Esophagus muscularis mucosa (tissue), 4 donors: ENCODE data around the gene DOK7. TPM values are rescaled to one million over a fixed set of nuclear protein-coding genes. Genes with fewer than 3 reads are reported as not detected.

Experiments
- DNase-seq: peaks from one replicate; pipeline ENCODE4 v3.0.0-alpha.2; 2017; ENCODE audit errors: extremely low spot score
- H3K27ac ChIP-seq, 4 donors: fragments of 200-600 bp; sonication (generic); replicated peaks in 1 of 4; 1 replicate in 3 of 4; 2 replicates in 1 of 4; pipeline ENCODE4 v1.5.1; 2016 to 2019; ENCODE audit warnings: mild to moderate bottlenecking in 1 of 4
- H3K27me3 ChIP-seq, 4 donors: fragments of 200-600 bp; sonication (generic); one replicate each; pipeline versions ENCODE4 v1.5.1 to v1.6.0; 2016 to 2019
- H3K36me3 ChIP-seq, 4 donors: fragments of 200-600 bp; sonication (generic); one replicate each; pipeline ENCODE4 v1.5.1; 2016 to 2019
- H3K4me1 ChIP-seq, 4 donors: fragments of 200-600 bp; sonication (generic); one replicate each; pipeline ENCODE4 v1.5.1; 2016 to 2019
- H3K4me3 ChIP-seq, 4 donors: fragments of 200-600 bp; sonication (generic); 1 replicate in 2 of 4; 2 replicates in 2 of 4; pipeline ENCODE4 v1.5.1; 2016 to 2019; ENCODE audit warnings: mild to moderate bottlenecking in 4 of 4, moderate library complexity in 1 of 4
- H3K9me3 ChIP-seq, 4 donors: fragments of 200-600 bp; sonication (generic); 1 replicate in 3 of 4; 2 replicates in 1 of 4; pipeline ENCODE4 v1.5.1; 2016 to 2019
- EP300 ChIP-seq: sonication (generic); formaldehyde crosslinking; IDR thresholded peaks from one replicate; pipeline ENCODE4 v1.6.1; 2017; ENCODE audit warnings: antibody characterized with exemption
- POLR2A ChIP-seq: fragments of 450-650 bp; IDR thresholded peaks from one replicate; pipeline ENCODE4 v1.6.1; 2017; ENCODE audit warnings: antibody characterized with exemption, moderate library complexity, mild to moderate bottlenecking, low read depth
- POLR2AphosphoS5 ChIP-seq, 2 donors: sonication (generic); formaldehyde crosslinking; IDR thresholded peaks; one replicate each; pipeline ENCODE4 v1.6.1; 2017; ENCODE audit warnings: antibody characterized with exemption in 2 of 2
- WGBS: methylation state at CpG from one replicate; pipeline ENCODE4 v1.1.5; 2018; 5-methylcytosine and 5-hydroxymethylcytosine counted together
- intact Hi-C: fragments of 100-400 bp; cut with DNase I; formaldehyde crosslinking; loops from one replicate; pipeline ENCODE4 v1.15.1; 2023
- total RNA-seq, 4 donors: library from RNA; depleted of rRNA; stranded (reverse); fragments of >200 nt; gene quantifications; one replicate each; pipeline versions ENCODE4 v1.1.0 to v1.2.1, GENCODE V29; 2016
- TF ChIP-seq, protein P1 (sequence below), 3 experiments: fragments of 200-600 bp in 2 of 3; fragments of 450-650 bp in 1 of 3; sonication (generic) in 2 of 3; IDR thresholded peaks; one replicate each; pipeline ENCODE4 v1.5.1; 2017 to 2019; ENCODE audit warnings: antibody characterized with exemption in 3 of 3, mild to moderate bottlenecking in 2 of 3, moderate library complexity in 1 of 3

The DOK7 gene
- total RNA-seq, 4 donors from 2014 or later, result 0.50 to 1.7 (median 1.4) TPM

DNA sequence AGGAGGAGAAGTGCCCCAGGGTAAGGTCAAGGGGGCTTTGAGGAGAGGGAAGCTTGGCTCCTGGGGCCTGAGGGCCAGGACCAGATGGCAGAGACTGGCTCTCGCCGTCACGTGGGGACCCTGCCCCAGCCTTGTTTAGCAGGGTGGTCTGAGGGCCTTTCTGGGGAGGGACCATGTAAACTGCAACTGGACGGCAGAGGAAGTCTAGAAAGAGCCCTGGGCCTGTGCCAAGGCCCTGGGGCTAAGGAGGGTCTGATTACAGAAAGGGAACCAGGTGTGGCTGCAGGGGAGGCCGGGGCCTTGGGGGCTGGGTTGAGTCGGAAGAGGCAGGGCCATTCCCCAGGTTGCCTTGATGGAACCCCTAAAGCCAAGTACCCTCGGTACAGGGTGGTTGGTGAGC, 23.1 kb upstream of the DOK7 start:
- Histone ChIP-seq H3K27me3 (peaks cover 0 to 18% (median 0%) of the 10 kb centered on the region in 4 donors), H3K36me3 (no peaks in the 10 kb centered on the region), H3K9me3 (peaks cover 0 to 5% (median 0%) of the 10 kb centered on the region in 4 donors), H3K27ac (no peak overlapping the region), H3K4me1 (peaks cover 0 to 20% (median 13%) of the 10 kb centered on the region in 4 donors), H3K4me3 (no peak overlapping the region)
- no peak for DNase-seq
- TF ChIP-seq, protein P1, sequence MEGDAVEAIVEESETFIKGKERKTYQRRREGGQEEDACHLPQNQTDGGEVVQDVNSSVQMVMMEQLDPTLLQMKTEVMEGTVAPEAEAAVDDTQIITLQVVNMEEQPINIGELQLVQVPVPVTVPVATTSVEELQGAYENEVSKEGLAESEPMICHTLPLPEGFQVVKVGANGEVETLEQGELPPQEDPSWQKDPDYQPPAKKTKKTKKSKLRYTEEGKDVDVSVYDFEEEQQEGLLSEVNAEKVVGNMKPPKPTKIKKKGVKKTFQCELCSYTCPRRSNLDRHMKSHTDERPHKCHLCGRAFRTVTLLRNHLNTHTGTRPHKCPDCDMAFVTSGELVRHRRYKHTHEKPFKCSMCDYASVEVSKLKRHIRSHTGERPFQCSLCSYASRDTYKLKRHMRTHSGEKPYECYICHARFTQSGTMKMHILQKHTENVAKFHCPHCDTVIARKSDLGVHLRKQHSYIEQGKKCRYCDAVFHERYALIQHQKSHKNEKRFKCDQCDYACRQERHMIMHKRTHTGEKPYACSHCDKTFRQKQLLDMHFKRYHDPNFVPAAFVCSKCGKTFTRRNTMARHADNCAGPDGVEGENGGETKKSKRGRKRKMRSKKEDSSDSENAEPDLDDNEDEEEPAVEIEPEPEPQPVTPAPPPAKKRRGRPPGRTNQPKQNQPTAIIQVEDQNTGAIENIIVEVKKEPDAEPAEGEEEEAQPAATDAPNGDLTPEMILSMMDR (IDR thresholded peaks at IDR 0.05), result no peak
- no peak for TF ChIP-seq POLR2A
- no peak for TF ChIP-seq EP300
- no peak for TF ChIP-seq POLR2AphosphoS5 (IDR thresholded peaks at IDR 0.05)
- 63% methylated on average over 3 of the region's 7 CpGs for WGBS
- intact Hi-C loops, result loop anchor here (5.0 kb wide), 1 partner anchor 248 kb away; no protein-coding TSS in a partner anchor

DNA sequence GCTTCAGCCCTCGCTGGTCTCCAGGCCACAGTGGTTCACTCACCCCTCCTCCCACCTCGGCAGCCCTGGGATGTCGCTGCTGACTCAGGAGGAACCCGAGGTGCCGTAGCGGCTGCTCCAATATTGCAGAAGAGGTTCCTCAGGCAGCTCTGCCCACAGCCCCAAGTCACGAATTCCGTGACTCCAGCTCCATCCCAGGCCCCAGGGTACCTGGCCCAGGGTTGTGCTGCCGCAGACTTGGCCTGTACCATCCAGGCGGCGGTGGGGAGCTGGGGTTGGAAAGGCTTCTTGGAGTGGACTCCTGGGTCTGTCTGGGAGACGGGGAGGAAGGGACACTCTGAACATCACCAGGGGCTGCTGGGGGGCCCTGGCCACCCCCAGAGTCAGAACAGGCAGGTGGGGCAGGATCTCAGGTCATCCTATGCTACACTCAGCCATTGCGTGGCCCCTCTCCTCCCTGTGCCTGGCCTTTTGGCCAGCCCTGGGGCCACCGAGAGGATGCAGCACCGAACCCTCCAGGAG, 22.1 kb upstream of the DOK7 start:
- H3K36me3 ChIP-seq, result no peaks in the 10 kb centered on the region
- TF ChIP-seq, protein P1 (IDR thresholded peaks at IDR 0.05), result no peak
- intact Hi-C loops, result loop anchor here (5.0 kb wide), 1 partner anchor 249 kb away; no protein-coding TSS in a partner anchor
- peaks cover 0 to 18% (median 0%) of the 10 kb centered on the region in 4 donors for H3K27me3 ChIP-seq
- H3K4me1 ChIP-seq, result peaks cover 0 to 20% (median 13%) of the 10 kb centered on the region in 4 donors
- WGBS, result 96% methylated on average over 3 of the region's 15 CpGs
- H3K9me3 ChIP-seq, result peaks cover 0 to 5% (median 0%) of the 10 kb centered on the region in 4 donors
- H3K27ac ChIP-seq, result no peak overlapping the region
- no peak for DNase-seq
- H3K4me3 ChIP-seq, result no peak overlapping the region

DNA sequence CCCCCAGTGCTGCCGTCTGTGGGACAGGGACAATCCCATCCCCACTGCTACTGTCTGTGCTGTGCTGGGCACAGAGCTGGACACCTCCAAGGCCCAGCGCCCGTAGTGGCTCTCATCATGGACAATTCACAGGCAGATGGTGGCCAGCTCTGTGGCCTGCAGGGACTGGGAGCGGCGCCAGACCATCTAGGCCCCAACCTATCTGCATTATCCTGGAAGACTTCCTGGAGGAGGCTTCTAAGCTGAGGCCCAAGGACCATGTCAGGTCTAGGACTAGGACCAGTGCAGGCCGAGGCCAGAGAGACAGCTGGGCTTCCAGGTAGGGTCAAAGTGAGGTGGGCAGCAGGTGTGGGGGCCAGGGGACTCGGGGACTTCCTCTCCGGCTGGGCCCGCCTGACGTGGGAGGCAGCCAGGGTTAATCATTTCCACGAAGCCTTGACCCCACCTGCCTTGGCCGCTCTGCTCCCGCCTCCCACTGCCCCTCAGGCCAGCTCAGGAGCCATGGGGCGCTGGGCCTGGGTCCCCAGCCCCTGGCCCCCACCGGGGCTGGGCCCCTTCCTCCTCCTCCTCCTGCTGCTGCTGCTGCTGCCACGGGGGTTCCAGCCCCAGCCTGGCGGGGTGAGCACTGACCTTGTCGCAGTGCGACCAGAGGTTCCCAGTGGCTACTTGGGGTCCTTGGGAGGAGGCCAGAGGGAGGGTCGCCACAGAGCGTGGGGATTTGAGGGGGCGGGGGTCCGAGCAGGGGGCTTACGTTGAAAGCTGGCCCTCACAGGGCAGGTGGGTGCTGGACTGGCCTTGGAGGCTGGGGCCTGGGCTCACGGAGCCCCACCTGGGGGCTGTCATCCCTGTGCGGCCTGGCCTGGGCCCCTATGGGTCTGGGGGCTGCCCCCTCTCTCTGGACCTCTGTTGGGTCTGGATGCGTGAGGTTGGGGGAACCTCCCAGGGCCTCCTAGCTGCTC, 21.3 kb upstream of the DOK7 start, which contains the start of gene HGFAC:
Gene HGFAC (plus strand): TSS at position 468 of the 959 bp plus-strand sequence. CDS start 34 bp downstream, at position 502.
- H3K9me3 ChIP-seq, result peaks cover 0 to 5% (median 0%) of the 10 kb centered on the region in 4 donors
- no peak for DNase-seq
- H3K4me3 ChIP-seq, result no peak within 1 kb of the TSS
- intact Hi-C loops, result loop anchor here (5.0 kb wide), 1 partner anchor 249 kb away; no protein-coding TSS in a partner anchor
- peaks cover 0 to 18% (median 0%) of the 10 kb centered on the region in 4 donors for H3K27me3 ChIP-seq
- TF ChIP-seq, protein P1 (IDR thresholded peaks at IDR 0.05), result no peak
- TF ChIP-seq POLR2AphosphoS5 (IDR thresholded peaks at IDR 0.05) (no peak), POLR2A (no peak), EP300 (no peak)
- H3K36me3 ChIP-seq, result no peaks in the 10 kb centered on the region
- 85% methylated on average over 19 of the region's 27 CpGs for WGBS
- H3K27ac ChIP-seq, result no peak within 1 kb of the TSS
- peaks cover 0 to 15% (median 10%) of the 10 kb centered on the region in 4 donors for H3K4me1 ChIP-seq

DNA sequence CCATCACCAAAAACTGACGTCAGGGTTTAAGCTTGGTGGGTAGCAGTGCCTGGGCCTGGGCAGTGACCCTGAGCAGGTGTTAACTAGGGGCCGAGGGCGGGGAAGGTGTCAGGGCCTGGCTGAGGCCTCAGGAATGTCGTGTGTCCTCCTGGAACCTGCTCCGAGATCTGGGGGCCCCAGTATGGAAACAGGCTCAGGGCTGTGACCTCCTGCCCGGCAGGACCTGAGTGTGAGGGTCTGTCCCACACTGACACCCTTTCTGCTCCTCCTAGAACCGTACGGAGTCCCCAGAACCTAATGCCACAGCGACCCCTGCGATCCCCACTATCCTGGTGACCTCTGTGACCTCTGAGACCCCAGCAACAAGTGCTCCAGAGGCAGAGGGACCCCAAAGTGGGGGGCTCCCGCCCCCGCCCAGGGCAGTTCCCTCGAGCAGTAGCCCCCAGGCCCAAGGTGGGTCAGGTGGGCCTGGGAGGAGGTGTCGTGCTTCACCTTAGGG, 20.6 kb upstream of the DOK7 start:
- intact Hi-C loops, result loop anchor here (5.0 kb wide), 1 partner anchor 250 kb away; no protein-coding TSS in a partner anchor
- Histone ChIP-seq H3K27ac (no peak overlapping the region), H3K9me3 (peaks cover 0 to 5% (median 0%) of the 10 kb centered on the region in 4 donors), H3K27me3 (peaks cover 0 to 18% (median 0%) of the 10 kb centered on the region in 4 donors), H3K4me1 (peaks cover 0 to 12% (median 8%) of the 10 kb centered on the region in 4 donors), H3K4me3 (no peak overlapping the region), H3K36me3 (no peaks in the 10 kb centered on the region)
- WGBS, result 84% methylated on average over 6 of the region's 14 CpGs
- no peak for TF ChIP-seq POLR2AphosphoS5 (IDR thresholded peaks at IDR 0.05)
- TF ChIP-seq POLR2A, result no peak
- TF ChIP-seq EP300, result no peak
- TF ChIP-seq, protein P1 (IDR thresholded peaks at IDR 0.05), result no peak
- no peak for DNase-seq
